HepG2 (cell line): ENCODE data around the gene TMEM255B. TPM values are rescaled to one million over a fixed set of nuclear protein-coding genes. Genes with fewer than 3 reads are reported as not detected.
A peak's percentile ranks its signal among the peaks of the same experiment; 100 is the strongest.

ENCODE experiments used
- ARID2 ChIP-seq: sonication (generic); formaldehyde crosslinking; IDR thresholded peaks from 2 replicates; pipeline ENCODE4 v1.8.1; 2022; ENCODE audit warnings: mild to moderate bottlenecking, missing genetic modification reagents, borderline replicate concordance
- CENPX ChIP-seq: sonication (generic); formaldehyde crosslinking; IDR thresholded peaks from 2 replicates; pipeline ENCODE4 v1.9.0; 2021; ENCODE audit warnings: mild to moderate bottlenecking, missing genetic modification reagents, moderate library complexity
- HNRNPK ChIP-seq: fragments of 200-400 bp; formaldehyde crosslinking; IDR thresholded peaks from 2 replicates; pipeline ENCODE4 v1.6.1; 2018; ENCODE audit warnings: low read length, low read depth, moderate library complexity, mild to moderate bottlenecking; ENCODE audit not compliant: poor library complexity, severe bottlenecking
- IKZF4 ChIP-seq: sonication (generic); formaldehyde crosslinking; IDR thresholded peaks from 2 replicates; pipeline ENCODE4 v1.5.1; 2020; ENCODE audit warnings: borderline replicate concordance, mild to moderate bottlenecking, low read depth, missing genetic modification reagents; ENCODE audit errors: not compliant biosample characterization
- NR1H2 ChIP-seq: sonication (generic); formaldehyde crosslinking; IDR thresholded peaks from 2 replicates; pipeline ENCODE4 v1.8.1; 2022; ENCODE audit warnings: low read depth, missing genetic modification reagents, borderline replicate concordance
- RAD51 ChIP-seq: fragments of 450-650 bp; IDR thresholded peaks from 2 replicates; pipeline ENCODE4 v1.6.1; 2016; ENCODE audit warnings: borderline replicate concordance
- SPEN ChIP-seq: sonication (generic); formaldehyde crosslinking; IDR thresholded peaks from 2 replicates; pipeline ENCODE4 v1.5.1; 2020; ENCODE audit warnings: low read depth, mild to moderate bottlenecking, missing genetic modification reagents
- ZNF136 ChIP-seq: sonication (generic); formaldehyde crosslinking; IDR thresholded peaks from 2 replicates; pipeline ENCODE4 v1.8.1; 2022; ENCODE audit warnings: low read depth, mild to moderate bottlenecking, moderate library complexity, missing genetic modification reagents
- ZNF160 ChIP-seq: sonication (generic); formaldehyde crosslinking; IDR thresholded peaks from 2 replicates; pipeline ENCODE4 v1.8.0; 2022; ENCODE audit warnings: mild to moderate bottlenecking, inconsistent platforms, missing genetic modification reagents
- ZNF44 ChIP-seq: sonication (generic); formaldehyde crosslinking; IDR thresholded peaks from 2 replicates; pipeline ENCODE4 v1.5.1; 2020; ENCODE audit warnings: mild to moderate bottlenecking, missing genetic modification reagents
- ZNF552 ChIP-seq: sonication (generic); formaldehyde crosslinking; IDR thresholded peaks from 2 replicates; pipeline ENCODE4 v1.9.0; 2022; ENCODE audit warnings: missing genetic modification reagents, mild to moderate bottlenecking, borderline replicate concordance
- ZSCAN12 ChIP-seq: sonication (generic); formaldehyde crosslinking; IDR thresholded peaks from 2 replicates; pipeline ENCODE4 v1.9.0; 2021; ENCODE audit warnings: mild to moderate bottlenecking, missing genetic modification reagents
- polyA plus RNA-seq, 8 experiments: library from polyadenylated mRNA; depleted of rRNA in 3 of 8; stranded (reverse) in 7 of 8; unstranded in 1 of 8; fragments of >200 nt; fragmentation: Illumina TruSeq in 4 of 8; extraction: Trizol in 4 of 8; gene quantifications; 2 replicates each; pipeline versions ENCODE4 v1.2.1 to v1.2.3, GENCODE V29; 2011 to 2016; ENCODE audit warnings: low read depth in 4 of 8, missing spikeins in 1 of 8, mixed read lengths in 1 of 8; ENCODE audit not compliant: insufficient read depth in 1 of 8
- total RNA-seq, 5 experiments: library from RNA; depleted of rRNA; stranded (reverse); fragments of >200 nt; fragmentation: Illumina TruSeq; extraction: Trizol; gene quantifications; 2 replicates each; pipeline ENCODE4 v1.2.3, GENCODE V29; 2016; ENCODE audit warnings: low read depth in 1 of 5
- TF ChIP-seq, protein P1 (sequence below): IDR thresholded peaks from 2 replicates; pipeline ENCODE4 v1.6.1; 2012; ENCODE audit warnings: inconsistent platforms
- TF ChIP-seq, protein P2 (sequence below): sonication (generic); formaldehyde crosslinking; IDR thresholded peaks from 2 replicates; pipeline ENCODE4 v1.8.0; 2022; ENCODE audit warnings: missing genetic modification reagents, mild to moderate bottlenecking, inconsistent platforms, borderline replicate concordance
- TF ChIP-seq, protein P3 (sequence below): sonication (generic); formaldehyde crosslinking; IDR thresholded peaks from 2 replicates; pipeline ENCODE4 v1.4.0; 2020; ENCODE audit warnings: mild to moderate bottlenecking, missing genetic modification reagents
- TF ChIP-seq, protein P4 (sequence below): sonication (generic); formaldehyde crosslinking; IDR thresholded peaks from 2 replicates; pipeline ENCODE4 v1.4.0; 2020; ENCODE audit warnings: missing genetic modification reagents

The TMEM255B gene
- total and polyA plus RNA-seq, 2 of the 13 experiments (the other 11 are each of a cell fraction or from before 2014, with no cell fraction given): not detected

DNA sequence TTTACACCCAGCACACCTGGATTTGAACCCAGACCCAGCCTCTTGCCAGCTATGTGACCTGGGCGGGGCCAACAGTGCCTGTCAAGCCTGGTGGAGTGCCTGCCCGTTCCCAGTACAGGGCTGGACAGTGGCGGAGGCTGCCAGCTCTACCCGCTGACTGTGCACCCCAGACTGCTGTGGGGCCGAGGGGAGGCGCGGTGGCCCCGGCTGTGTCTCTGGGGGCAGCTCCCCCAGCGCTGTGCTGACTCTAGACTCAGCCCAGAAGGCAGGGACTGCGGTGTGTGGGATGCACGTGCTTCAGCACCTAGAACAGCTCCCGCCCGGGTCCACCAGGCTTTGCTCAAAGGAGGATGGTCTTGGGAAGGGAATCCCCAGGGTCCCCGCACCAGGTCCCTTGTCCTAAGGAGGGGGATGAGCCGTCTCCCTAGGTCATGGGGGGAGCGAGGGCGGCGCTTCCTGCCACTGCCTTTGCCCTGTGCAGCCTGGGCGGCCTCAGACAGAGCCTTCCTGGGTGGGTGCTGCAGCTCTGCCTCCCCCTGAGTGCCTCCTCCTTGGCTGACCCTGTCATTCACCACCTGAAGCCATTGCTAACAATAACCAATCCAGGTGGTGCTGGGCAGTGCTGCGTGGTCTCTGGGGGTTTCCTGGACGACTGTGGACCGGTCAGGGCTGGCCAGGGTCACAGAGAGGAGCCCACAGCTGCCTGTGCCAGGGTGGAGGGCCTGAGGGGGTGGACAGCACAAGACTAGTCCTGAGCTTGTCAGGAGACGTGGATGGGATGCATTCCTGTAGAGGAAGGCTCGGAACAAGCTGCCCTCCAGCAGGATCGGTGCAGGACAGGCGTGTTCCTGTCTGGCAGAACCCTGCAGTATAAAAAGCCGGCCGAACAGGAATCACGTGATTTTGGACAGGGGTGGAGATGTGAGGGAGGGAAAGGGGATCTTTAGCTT, 18.6 kb downstream of the TMEM255B start (continued):
- TF ChIP-seq IKZF4 (no peak), ARID2 (no peak), ZNF136 (CRISPR knock-in tag) (no peak), SPEN (no peak), CENPX (CRISPR knock-in tag) (no peak), ZNF552 (no peak), RAD51 (peak; percentile 39; the same call in 1 of the 2 replicates), ZSCAN12 (CRISPR knock-in tag) (no peak), NR1H2 (CRISPR knock-in tag) (no peak), ZNF44 (CRISPR knock-in tag) (no peak), ZNF160 (CRISPR knock-in tag) (no peak), HNRNPK (no peak)
- TF ChIP-seq, protein P1, sequence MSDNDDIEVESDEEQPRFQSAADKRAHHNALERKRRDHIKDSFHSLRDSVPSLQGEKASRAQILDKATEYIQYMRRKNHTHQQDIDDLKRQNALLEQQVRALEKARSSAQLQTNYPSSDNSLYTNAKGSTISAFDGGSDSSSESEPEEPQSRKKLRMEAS: peak; percentile 30; the same call in 1 of the 2 replicates
- TF ChIP-seq, protein P2, sequence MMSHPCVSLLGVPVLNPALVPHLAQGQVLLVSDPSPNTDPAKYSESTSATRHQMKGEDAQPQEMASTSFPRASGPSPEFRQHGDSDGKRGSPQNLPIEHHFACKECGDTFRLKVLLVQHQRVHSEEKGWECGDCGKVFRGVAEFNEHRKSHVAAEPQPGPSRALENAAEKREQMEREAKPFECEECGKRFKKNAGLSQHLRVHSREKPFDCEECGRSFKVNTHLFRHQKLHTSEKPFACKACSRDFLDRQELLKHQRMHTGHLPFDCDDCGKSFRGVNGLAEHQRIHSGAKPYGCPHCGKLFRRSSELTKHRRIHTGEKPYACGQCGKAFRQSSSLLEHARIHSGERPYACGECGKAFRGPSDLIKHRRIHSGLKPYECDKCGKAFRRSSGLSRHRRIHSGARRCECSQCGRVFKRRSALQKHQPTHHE (CRISPR knock-in tag): no peak
- TF ChIP-seq, protein P3, sequence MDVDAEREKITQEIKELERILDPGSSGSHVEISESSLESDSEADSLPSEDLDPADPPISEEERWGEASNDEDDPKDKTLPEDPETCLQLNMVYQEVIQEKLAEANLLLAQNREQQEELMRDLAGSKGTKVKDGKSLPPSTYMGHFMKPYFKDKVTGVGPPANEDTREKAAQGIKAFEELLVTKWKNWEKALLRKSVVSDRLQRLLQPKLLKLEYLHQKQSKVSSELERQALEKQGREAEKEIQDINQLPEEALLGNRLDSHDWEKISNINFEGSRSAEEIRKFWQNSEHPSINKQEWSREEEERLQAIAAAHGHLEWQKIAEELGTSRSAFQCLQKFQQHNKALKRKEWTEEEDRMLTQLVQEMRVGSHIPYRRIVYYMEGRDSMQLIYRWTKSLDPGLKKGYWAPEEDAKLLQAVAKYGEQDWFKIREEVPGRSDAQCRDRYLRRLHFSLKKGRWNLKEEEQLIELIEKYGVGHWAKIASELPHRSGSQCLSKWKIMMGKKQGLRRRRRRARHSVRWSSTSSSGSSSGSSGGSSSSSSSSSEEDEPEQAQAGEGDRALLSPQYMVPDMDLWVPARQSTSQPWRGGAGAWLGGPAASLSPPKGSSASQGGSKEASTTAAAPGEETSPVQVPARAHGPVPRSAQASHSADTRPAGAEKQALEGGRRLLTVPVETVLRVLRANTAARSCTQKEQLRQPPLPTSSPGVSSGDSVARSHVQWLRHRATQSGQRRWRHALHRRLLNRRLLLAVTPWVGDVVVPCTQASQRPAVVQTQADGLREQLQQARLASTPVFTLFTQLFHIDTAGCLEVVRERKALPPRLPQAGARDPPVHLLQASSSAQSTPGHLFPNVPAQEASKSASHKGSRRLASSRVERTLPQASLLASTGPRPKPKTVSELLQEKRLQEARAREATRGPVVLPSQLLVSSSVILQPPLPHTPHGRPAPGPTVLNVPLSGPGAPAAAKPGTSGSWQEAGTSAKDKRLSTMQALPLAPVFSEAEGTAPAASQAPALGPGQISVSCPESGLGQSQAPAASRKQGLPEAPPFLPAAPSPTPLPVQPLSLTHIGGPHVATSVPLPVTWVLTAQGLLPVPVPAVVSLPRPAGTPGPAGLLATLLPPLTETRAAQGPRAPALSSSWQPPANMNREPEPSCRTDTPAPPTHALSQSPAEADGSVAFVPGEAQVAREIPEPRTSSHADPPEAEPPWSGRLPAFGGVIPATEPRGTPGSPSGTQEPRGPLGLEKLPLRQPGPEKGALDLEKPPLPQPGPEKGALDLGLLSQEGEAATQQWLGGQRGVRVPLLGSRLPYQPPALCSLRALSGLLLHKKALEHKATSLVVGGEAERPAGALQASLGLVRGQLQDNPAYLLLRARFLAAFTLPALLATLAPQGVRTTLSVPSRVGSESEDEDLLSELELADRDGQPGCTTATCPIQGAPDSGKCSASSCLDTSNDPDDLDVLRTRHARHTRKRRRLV (CRISPR knock-in tag): no peak
- TF ChIP-seq, protein P4, sequence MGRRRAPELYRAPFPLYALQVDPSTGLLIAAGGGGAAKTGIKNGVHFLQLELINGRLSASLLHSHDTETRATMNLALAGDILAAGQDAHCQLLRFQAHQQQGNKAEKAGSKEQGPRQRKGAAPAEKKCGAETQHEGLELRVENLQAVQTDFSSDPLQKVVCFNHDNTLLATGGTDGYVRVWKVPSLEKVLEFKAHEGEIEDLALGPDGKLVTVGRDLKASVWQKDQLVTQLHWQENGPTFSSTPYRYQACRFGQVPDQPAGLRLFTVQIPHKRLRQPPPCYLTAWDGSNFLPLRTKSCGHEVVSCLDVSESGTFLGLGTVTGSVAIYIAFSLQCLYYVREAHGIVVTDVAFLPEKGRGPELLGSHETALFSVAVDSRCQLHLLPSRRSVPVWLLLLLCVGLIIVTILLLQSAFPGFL (CRISPR knock-in tag): no peak
